Fibroblast of lung (primary cell): ENCODE results near the gene LAMA1.

Experiments
- CTCF ChIP-seq, 2 donors: IDR thresholded peaks in 1 of 2; conservative IDR thresholded peaks in 1 of 2; 1 replicate in 1 of 2; 2 replicates in 1 of 2; pipeline ENCODE4 v1.5.1; 2011 to 2012; ENCODE audit warnings: low read length in 2 of 2, control low read depth in 1 of 2, inconsistent platforms in 1 of 2, low read depth in 1 of 2, mild to moderate bottlenecking in 1 of 2
- EZH2 ChIP-seq: IDR thresholded peaks from 2 replicates; pipeline ENCODE4 v1.5.1; 2012; ENCODE audit warnings: low read length, control low read depth, mild to moderate bottlenecking; ENCODE audit errors: missing control alignments

- TF ChIP-seq CTCF (conservative IDR thresholded peaks at IDR 0.05 in 1 of 2, IDR thresholded peaks at IDR 0.05 in 1 of 2; ENCODE audit: low read depth in 1 of 2, low read length in 2 of 2) = no peak
- no peak for TF ChIP-seq EZH2
Measured at GRCh38 chr18:6997808-6998207, 119.8 kb downstream of the LAMA1 start.
